Measurements from ENCODE around the gene ULBP2.
"Not testable (repeated sequence)": the region's sequence is repeated elsewhere in the genome, so short reads cannot be mapped to it uniquely, and the experiment has no call there.

The ULBP2 gene, protein sequence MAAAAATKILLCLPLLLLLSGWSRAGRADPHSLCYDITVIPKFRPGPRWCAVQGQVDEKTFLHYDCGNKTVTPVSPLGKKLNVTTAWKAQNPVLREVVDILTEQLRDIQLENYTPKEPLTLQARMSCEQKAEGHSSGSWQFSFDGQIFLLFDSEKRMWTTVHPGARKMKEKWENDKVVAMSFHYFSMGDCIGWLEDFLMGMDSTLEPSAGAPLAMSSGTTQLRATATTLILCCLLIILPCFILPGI

DNA sequence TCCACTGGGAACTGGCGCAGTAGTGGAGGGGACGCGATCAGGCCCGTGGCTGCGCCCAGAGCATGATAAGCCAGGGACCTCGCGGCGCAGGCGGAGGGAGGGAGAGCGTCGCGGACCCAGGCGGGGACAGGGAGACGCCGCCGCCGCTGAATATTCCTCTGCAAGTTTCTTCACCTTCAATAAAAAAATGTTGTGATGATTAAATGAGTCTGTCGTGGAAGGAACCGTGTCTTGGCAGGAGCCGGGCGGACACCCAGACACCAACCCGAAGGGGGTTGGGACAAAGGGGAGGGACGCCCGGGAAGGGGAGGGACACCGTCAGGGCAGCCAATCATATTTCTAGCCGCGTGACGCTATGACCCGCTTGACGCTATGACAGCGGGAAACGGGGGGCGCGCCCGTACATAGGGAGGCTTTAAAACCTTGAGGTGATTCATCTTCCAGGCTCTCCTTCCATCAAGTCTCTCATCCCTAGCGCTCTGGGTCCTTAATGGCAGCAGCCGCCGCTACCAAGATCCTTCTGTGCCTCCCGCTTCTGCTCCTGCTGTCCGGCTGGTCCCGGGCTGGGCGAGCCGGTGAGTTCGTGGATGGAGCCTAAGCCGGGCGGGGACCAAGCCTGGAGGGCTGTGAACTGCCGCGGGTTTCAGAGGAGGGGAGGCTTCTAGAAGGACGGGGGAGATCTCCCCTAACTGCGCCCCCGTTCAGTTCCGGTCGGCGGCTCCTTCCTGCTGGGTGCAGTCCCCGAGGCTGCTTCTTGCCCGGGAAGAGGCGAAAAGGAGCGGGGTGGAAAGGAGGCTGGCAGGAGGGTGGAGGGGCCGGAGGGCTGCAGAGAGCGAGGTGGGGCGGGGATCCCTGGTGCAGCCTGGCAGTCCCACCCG is at the start of gene ULBP2:
ULBP2 (plus strand) TSS at position 432 of the 878 bp plus-strand sequence; CDS start at position 491, 59 bp downstream.
- peak; percentile 95 for DNase-seq

DNA sequence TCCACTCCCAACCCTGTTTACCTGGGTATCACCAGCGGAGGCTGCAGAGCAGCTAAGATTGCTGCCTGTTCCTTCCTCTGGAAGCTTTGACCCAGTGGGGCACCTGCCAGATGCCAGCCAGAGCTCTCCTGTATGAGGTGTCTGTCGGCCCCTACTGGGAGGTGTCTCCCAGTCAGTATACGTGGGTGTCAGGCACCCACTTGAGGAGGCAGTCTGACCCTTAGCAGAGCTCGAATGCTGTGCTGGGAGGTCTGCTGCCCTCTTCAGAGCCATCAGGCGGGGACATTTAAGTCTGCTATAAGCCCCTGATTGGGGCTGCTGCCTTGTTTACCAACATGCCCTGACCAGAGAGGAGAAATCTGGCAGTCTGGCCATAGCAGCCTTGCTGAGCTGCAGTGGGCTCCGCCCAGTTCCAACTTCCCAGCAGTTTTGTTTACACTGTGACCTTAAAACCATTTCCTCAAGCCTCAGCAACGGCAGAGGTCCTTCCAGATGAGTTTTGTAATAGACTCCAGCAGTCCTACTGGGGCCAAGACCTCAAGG is 46.7 kb upstream of the ULBP2 start:
- DNase-seq, result no peak

DNA sequence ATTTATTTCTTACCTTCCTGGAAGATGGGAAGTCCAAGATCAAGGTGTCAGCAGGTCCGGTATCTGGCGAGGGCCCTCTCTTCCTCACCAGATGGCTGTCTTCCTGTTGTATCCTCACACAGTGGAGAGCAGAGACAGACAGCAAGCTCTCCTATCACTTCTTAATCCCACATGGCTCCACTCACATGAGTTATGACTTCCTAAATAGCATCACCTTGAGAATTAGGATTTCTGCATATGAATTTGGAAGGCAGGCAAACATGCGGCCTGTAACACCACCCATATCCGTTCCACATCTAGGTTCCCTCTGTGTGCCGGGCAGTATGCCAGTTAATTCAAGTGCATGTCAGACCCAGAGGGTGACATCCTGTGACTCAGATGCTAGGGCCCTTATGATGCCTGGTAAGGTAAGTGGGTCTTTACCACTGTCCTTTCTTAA is 46.0 kb upstream of the ULBP2 start:
- no peak for DNase-seq

DNA sequence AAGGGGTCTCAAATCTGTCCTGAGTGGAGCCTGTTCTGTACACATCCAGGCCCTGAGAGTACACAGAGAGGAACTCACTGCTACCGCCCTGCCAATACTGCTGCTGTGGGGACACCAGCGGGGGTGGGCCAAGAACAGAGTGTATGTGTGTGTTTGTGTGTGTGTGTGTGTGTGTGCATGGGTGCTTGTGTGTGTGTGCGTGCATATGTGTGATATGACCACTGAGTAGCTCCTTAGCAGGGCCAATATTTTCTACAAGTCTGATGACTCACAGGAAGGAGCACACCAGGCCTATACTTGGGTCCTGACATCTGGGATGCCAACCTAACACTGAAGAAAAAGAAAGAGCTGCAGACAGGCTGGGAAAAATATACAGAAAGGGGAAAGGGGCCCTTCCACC is 45.3 kb upstream of the ULBP2 start:
- DNase-seq, result no peak

DNA sequence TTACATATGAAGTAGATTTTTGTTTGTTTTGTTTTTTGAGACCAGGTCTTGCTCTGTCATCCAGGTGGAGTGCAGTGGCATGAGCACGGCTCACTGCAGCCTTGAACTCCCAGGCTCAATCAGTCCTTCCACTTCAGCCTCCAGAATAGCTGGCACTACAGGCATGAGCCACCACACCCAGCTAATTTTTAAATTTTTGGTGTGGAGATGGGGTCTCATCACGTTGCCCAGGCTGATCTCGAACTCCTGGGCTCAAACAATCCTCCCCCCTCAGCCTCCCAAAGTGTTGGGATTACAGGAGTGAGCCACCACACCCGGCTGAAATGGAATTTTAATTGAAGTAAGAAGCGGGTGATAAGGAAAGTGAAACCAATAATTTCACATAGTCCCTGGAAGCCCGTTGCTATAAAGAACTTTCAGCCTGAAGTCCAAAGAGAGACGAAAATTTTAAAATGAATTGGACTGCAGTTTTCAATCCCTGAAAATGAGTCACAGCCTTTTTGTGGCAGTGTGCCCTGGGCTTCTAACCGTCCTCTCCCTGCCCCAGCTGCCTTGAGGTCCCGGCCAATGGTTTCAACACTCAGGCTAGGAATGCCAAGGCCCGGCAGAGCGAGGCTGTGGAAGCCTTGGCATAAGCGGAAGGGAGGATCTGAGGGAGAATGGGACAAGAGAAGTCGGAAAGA is 44.7 kb upstream of the ULBP2 start:
- DNase-seq, result no peak

DNA sequence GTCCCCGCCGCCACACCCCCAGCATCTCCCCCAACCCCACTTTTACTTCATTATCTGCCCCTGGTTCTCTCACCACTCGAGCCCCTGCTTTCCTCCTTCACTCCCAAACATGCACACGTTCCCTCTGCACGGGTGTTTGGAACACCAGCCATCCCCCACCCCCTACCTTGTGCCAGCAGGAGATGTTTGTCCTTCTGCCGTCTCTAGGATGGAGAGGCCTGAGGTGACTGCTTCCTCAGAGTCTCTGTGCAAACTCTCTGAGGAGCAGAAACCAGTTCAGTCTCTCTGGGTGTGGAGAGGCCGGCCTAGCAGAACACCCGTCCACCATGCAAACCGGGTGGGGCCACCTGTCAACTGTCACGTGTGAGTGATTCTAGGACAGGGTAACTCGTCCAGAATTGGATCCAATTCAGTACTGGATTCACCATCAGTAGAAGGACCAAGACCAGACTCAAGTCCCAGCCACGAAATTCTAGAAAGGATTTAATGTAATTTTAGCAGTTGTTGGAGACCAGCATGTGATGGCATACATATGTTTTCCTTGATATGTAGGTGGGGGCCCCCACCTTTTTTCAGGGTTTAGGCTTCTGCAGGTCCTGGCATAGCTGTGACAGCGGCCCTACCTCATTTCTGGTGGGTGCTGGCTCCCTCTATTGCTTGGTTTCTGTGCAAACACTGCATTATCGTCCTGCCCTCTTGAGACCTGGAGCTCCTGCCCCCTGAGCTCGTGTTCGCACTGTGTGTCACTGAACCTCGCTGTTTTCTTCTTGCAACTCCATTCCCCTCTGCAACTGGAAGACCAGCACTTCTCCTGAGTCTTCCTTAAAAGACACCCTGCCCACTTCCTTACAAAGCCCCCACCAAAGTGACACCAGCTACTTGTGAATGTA is 43.7 kb upstream of the ULBP2 start, which contains the start of gene RAET1E:
RAET1E (minus strand) TSS at position 259 of the 890 bp plus-strand sequence. CDS start 7,212 bp downstream, outside the sequence.
- no peak for DNase-seq

DNA sequence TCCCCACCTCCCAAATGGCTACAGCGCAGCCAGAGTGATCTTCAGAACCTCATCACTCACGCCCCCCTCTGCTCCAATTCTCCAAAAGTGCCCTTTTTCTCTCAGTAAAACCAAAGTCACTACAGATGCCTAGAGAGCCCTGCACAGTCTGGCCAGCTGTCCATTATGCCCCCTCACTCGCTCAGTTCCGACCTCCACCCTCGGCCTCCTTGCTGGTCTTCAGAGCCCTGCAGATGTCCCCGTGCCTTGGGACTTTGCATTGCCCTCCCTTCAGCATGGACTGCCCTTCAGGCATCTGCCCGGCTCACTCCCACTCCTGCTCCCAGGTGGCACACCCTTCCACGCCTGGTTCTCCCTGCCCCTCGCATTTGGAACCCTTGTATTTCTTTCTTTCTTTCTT is 42.8 kb upstream of the ULBP2 start:
- DNase-seq, result no peak

DNA sequence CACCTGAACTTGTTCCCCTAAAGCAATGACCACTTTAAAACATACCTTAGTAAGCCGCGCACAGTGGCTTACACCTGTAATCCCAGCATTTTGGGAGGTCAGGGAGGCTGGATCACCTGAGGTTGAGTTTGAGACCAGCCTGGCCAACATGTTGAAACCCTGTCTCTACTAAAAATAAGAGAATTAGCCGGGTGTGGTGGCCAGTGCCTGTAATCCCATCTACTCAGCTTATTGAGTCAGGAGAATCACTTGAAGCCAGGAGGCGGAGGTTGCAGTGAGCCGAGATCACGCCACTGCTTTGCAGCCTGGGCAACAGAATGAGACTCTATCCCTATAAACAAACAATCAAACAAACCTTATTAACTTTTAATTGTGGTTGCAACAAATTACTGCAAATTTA is 42.3 kb upstream of the ULBP2 start:
- DNase-seq, result no peak

DNA sequence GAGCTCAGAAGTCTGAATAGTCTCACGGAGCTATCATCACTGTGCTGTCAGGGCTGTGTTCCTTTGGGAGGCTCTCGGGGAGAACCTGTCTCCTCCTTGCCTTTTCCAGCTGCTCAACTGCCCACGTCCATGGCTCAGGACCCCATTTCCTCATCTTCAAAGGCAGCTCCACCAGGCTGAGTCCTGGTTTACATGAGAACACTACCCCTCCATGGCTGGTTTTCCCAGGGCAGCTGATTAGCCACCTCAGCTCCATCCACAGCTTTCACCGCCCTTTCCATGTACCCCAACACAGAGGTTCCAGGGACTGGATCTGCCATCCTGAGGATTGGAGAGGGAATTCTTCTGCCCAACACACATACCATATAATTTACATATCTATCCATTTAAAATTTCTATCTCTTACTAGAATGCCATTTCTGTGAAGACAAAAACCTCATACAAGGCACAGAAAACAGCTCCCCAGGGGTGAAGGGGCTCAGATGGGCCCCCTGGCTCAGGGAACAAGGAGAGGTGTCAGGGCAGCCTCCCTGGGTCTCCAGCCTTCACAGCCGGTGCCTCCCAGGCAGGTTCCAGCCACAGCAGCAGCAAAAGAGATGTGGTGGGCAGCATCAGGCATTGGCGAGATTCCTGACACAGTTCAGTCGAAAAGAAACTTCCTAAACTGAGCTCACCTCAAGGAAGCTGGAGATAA is 41.7 kb upstream of the ULBP2 start:
- DNase-seq, result no peak

DNA sequence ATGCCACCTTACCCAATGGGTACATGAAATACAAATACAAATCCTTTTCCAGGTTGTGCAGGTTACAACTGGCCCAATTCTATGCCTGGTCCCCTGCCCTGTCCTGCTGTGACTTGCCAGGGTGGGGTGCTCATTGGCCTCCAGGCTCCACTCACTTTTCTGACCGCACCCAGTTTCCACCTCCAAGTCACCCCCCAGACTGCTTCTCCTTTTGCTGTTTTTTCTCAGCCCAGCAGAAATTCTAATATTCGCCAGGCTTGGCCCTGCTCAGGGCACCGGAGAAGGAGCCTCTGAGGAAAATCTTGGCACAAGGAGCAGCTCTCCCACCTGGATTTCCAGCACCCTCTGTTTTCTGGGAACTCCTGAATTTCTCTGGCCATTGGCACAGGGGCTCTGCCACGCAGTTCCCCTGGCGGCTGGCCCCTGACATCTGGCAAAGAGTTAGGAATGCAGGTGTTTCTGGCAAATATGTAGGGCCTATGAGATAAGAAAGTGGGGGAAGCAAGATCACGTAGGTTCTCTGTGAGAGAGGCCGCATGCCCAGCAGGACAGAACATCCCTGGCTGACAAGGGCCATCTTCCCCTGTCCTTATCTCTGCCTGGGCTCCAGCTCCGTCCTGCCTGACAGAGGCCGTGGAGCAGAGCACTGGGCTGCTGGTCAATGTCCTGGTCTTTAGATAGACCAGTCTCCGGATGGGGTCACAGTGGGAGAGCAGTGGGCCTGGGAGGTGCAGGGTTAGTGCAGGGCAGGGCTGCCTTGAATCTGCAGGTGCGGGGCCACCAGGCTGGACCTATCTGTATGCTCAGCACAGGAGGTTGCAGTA is 41.0 kb upstream of the ULBP2 start:
- DNase-seq, result no peak

DNA sequence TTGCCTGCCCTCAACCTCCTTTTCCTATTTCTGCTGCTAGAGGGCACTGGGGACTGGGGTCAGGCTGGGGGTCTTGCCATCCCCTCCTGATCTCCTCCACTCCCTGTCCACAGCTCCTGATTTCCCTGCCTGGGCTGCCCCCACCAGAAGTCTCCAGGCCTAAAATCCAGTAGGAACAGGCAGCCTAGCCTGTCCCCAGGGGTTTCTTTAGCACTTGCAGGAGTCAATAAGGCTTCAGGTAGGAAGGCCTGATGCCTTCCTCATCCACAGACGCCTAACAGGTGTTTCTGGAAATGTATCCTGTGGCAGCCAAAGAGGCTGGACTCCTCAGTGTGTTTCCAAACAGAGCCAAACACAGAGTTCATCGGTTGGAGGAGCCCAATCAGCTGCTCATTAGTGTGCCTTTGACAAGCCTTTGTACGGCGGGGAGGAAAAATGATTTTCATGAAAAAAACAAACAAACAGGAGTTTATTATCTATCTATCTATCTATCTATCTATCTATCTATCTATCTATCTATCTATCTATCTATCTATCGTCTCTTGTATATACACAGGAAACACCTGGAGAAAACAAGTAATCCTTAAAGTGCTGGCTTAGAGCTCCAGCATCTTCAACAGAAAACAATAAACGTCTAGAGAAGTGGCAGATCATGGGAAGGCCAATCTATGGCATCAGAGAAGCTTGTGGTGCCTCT is 40.2 kb upstream of the ULBP2 start:
- DNase-seq, result no peak

DNA sequence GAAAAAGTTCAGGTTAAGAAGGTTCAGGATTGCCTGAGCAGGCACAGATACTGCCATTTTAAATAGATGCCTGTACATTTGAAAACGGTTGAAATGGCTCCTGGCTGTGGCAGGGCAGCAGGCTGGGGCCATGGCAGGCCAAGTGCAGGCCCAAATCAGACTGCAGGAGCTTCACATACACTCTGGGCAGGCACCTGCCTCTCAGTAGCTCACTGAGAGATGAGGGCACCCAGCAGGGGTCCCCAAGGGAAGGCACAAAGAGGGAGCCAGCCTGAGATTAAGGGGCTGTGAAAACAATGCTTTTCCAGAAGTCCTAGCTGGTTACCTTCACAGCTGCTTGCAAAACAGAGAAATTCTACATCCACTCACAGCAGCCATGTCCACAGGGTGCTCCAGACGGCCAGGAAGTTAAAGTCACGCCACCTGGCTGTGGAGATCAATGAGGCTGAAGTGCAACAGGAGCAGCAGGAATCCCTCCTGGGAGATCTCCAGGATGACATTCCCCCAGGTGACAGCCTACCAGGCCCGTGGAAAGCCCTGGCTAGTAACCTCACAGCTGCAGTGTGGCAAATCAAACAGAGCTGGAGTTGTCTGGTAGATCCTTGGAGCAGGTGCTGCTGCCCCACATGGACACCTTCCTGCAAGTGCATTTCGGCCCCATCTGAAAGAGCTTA is 37.7 kb upstream of the ULBP2 start:
- DNase-seq, result no peak

DNA sequence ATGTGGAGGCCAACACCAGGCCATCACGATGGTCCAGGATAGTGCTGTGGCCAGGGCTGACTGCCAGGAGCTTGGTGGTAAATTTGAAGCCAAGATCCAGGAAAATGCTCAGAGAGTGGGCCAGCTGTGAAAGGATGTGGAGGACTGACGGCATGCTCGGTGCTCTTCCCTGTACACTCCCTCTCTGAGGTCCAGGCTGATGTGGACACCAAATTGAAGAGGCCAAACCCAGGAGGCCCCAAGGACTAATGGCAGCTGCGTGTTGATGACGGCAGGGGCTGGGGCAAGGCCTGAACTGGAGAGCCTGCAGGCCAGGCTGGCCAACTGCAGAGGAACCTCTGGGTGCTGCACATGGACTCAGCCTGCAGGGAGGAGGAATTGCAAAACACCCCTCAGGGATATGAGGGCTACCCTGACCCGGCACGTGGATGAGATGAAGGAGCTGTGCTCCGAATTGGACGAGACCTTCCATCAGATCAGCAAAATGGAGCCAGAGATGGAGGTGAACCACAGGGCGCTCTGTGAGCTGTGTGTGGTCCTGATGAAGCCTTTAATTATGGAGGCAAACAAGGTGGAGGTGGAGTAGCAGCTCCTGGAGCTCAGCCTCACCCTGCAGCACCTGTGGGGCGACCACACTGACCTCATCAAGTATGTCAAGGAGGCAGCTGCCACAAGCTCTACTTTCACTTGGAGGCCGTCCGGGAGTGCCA is 37.0 kb upstream of the ULBP2 start:
- DNase-seq, result no peak

DNA sequence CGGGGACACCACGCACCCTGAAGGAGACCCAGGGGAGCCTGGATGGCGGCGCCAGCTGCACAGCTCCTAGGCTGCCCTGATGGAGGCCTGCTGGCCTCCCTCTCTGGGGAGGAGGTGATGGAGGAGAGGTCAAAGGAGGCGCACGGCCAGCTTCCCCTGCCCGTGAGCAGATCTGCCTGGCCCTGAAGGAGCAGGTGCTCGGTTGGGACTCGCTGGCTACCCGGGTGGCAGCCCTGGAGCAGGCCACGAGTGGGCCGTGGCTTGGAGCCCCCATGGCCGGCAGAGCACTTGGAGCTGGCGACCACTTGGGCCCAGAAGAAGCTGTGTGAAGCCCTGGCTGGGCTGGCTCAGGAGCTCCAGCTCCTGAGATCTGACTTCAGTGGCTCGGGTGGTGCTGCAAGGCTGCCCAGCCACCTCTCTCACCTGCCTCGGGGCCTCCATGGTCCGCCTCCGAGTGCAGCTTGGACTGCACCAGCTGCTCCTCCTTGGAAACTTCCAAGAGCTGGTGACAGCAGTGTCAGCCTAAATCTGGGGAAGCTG is 36.4 kb upstream of the ULBP2 start:
- no peak for DNase-seq

DNA sequence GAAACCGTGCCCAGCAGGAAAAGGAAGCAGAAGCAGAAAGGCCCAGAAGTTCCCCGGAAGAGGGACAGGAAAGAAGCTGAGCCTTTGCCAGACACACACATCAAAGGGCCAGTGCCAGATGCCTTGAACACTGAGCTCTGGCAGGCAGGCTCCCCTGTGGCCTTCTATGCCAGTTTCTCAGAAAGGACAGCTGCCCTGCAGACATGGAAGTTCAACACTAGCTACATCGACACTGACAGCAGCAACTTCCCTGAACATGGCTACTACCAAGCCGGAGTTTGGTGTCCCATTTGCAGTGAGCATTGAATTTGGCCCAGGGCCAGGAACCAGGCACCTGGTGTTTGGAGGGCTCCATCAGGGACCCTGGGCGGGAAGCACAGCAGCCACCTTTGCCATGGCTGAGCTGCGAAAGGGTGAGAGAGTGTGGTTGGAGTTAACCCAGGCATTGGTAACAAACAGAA is 35.9 kb upstream of the ULBP2 start:
- no peak for DNase-seq

DNA sequence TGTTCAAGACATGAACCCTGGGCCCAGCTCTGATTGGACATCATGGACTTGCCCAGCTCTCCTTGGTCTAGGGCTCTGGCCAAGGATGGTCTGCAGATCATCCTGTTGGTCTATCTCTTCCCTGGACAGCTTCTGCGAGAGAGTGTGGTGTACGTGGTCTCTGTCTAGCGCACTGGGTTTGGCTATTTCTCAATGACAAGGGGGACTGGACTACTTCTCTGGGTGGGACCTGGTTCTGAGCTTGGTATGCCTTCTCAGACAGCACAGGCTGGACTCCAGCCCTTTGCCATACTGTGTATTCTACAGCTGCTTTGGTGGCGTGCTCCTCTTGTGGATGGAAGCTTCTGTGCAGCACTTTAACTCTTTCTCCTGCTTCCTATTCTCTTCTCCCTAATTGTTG is 35.4 kb upstream of the ULBP2 start:
- DNase-seq, result no peak

DNA sequence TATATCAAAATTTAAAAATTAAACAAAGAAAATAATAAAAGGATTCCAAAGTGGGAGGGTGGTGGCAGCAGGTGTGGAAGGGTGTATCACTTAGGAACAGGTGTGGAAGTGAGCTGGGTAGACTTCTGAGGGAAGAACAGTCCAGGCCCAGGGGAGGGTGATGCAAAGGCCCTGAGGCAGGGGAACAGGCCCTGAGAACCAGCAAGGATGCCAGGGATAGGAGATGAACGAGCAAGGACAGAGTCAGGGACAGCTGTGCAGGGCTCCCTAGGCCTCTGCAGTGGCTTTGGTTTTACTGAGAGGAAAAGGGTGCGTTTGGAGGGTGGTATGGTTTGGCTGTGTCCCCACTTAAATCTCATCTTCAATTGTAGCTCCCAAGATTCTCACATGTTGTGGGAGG is 34.5 kb upstream of the ULBP2 start:
- DNase-seq, result no peak

DNA sequence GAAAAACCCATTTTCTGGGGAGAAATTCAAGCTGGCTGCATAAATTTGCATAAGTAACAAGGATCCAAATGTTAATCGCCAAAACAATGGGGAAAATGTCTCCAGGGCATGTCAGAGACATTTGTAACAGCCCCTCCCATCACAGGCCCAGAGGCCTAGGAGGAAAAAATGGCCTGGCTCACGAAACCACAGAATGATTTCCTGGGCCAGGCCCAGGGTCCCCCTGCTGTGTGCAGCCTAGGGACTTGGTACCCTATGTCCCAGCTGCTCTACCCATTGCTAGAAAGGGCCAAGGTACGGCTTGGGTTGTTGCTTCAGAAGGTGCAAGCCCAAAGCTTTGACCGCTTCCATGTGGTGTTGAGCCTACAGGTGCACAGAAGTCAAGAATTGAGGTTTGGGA is 33.3 kb upstream of the ULBP2 start:
- not testable (repeated sequence) for DNase-seq
